Stimulated activated CD8-positive, alpha-beta memory T cell treated with anti-CD3 and anti-CD28 coated beads, Interleukin-15, amount 100 ng/mL, for 4 hours (primary cell): ENCODE measurements around the gene KLHL17.
A peak's percentile ranks its signal among the peaks of the same experiment; 100 is the strongest.

Experiments used
- DNase-seq, 2 donors: peaks; one replicate each; pipeline ENCODE4 v3.0.0-alpha.2; 2020; ENCODE audit warnings: low read depth in 2 of 2

The KLHL17 gene

DNA sequence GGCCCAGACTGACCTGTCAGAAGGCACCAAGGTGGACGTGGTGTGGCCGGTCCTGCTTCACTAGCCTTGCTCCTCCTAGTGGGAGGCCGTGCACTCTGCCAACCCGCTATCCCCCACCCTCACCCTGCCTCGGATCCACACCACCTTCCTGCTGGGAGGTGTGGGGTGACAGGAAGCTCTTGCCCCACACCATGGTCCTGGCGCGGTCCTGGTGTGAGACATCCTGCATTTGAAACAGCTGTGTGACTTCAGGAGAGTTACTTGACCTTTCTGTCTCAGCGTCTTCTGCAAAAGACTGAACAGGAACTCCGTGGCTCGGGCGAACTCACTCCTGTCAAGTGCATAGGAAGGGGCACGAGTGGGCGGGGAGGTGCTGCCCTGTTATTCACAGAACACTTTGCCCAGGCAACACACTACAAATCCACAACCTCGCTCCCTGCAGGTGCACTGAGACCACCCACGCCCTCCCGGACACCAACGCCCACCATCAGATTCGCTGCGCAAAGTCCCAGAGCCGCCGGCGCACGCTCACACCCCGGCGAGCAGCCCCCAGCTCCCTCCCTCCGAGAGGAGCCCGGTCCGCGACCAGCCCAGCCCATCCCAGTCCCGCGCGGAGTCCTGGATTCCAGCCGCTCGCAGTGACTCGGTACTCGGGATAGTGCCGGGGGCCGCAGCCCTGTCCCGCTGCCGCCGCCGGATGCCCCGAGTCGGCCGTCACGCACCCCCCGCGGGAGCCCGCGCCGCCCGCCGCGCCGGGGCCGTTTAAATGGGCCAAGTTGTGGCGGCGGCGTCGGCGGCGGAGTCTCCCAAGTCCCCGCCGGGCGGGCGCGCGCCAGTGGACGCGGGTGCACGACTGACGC lies 37.0 kb upstream of the KLHL17 start, which contains the start of gene SAMD11:
TSS of gene SAMD11 (plus strand) at position 793 of the 860 bp plus-strand sequence. CDS start 509 bp downstream, outside the sequence.
- DNase-seq = peak; percentile 21 to 29

DNA sequence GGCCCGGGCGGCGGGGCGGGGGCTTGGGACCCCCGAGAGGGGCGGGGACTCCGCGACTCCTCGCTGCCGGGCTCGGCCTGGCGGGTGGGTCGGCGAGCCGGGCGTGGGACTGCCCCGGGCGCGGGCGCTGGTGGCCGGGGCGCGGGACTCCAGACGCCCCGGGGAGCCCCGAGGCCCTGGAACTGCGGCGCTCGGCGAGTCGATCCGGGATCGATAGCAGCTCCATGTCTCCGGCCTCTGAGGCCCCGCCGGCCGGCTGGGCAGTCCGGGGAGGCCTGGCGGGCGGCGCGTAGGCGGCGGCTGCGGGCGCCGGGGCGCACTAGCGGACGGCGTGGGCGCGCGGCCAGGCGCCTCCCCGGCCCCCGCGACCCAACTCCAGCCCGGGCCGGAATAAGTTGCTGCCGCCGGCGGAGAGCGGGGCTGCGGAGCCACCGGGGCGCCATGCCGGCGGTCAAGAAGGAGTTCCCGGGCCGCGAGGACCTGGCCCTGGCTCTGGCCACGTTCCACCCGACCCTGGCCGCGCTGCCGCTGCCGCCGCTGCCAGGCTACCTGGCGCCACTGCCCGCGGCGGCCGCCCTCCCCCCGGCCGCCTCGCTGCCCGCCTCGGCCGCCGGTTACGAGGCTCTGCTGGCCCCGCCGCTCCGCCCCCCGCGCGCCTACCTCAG lies 36.3 kb upstream of the KLHL17 start:
- no peak for DNase-seq

DNA sequence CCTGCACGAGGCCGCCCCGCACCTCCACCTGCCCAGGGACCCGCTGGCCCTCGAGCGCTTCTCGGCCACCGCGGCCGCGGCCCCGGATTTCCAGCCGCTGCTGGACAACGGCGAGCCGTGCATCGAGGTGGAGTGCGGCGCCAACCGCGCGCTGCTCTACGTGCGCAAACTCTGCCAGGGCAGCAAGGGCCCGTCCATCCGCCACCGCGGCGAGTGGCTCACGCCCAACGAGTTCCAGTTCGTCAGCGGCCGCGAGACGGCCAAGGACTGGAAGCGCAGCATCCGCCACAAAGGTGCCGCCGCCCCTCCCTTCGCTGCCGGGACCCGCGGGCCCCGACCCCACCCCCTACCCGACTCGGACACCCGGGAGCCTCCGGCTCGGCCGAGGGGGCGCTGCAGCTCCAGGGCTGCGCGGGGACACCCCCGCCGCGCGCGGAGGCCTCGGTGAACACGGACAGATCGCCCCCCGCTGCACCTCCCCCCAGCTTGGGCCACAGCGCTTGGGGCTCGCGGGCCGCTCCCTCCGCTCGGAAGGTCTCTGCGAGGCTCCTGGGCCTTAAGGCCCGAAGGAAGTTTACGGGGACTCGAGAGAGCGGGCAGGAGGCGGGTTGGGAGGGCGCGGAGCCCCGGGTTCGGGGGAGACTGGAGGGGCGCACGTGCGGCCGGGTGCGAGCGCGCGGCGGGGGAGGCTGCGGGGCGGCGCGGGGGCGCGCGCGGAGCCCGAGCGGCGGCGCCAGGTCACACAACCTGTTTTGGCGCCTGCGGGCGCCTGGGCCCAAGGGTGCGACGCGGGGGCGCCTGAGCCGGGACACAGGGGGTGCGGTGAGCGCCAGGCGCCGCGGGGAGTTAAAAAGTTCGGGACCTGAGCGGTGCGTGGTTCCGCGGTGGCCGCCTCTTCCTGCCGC lies 35.5 kb upstream of the KLHL17 start:
- DNase-seq = no peak

DNA sequence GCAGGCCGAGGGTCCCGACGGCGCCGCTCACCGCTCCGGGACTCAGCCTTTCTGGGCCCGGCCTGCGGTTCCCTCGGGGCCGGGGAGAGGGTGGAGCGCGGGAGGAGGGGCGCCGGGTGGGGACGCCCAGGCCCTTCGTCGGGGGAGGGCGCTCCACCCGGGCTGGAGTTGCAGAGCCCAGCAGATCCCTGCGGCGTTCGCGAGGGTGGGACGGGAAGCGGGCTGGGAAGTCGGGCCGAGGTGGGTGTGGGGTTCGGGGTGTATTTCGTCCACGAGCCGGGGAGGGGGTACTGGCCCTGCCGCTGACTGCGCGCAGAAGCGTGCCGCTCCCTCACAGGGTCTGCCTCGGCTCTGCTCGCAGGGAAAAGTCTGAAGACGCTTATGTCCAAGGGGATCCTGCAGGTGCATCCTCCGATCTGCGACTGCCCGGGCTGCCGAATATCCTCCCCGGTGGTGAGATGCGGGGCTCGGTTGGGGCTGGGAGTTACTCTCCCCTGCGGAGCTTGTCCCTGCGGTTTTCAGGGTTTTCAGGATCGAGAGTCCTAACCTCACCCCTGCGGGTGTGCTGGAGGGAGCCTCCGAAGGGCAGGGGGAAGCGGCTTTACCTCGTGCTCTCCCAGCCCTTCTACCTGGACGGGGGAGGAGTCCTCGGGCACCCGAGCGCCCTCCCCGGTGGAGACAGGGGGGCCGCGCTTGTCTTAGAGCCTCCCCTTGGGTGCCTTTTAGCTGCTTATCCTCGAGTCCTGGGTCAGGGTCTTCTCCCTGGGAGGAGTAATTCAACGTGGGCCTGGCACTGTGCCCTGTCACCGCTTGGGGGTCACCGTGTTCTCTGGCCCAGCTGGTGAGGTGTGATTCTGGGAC lies 34.6 kb upstream of the KLHL17 start:
- DNase-seq = no peak

DNA sequence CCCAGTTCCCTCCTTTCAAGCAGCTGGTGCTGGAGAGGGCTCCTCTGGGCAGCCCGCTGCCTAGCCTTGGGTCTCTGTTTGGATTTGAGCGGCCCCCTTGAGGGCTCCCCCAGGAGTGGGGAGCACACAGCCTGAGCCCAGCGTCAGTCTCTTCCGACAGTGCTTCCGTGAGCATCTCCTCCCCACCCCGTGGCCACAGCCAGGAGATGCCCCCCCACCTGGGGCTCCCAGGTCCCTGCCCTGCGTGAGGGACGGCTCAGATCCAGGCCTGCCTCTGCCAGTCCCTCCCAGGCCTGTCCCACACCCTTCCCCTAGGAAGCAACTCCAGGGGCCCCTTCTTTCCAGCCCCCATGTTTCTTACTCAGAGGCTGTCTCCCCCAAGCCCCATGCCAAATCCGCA lies 33.1 kb upstream of the KLHL17 start:
- no peak for DNase-seq

GRCh38 chr1:927748-928147 lies 32.6 kb upstream of the KLHL17 start:
- no peak for DNase-seq

- no peak for DNase-seq
Observed at GRCh38 chr1:928825-929661, 31.3 kb upstream of the KLHL17 start.

- no peak for DNase-seq
Observed at GRCh38 chr1:929712-930632, 30.4 kb upstream of the KLHL17 start.

- DNase-seq = no peak
Observed at GRCh38 chr1:930633-931138, 29.7 kb upstream of the KLHL17 start.

DNA sequence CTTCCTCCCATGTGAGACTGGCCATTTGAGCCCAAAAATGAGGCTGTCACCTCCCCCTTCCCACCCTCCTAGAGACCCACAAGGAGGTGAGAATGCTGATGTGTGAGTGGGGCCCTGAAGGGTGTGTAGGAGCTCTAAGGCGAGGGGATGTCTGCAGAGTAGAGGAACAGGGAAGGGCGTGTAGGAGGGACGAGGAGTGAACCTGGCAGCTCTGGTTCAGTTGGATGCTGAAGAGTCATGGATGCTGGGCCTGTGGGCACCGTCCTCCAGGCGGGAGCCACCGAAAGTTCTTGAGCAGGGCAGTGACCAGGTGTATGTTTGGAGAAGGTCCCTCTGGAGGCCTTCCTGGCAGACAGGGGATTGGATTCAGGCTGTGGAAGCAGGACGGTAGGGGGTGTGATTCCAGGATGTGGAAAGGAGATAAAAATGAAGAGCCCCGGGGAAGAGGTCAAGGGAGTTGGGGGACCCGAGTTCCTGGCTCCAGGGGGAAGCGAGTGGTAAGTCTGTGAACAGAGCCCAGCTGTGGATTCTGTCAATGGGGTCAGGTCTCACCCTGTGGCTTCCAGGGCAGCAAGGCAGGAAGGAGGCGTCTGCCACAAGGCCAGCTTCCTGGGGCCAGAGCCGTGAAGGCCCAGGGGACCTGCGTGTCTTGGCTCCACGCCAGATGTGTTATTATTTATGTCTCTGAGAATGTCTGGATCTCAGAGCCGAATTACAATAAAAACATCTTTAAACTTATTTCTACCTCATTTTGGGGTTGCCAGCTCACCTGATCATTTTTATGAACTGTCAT lies 28.8 kb upstream of the KLHL17 start:
- DNase-seq = no peak

- DNase-seq = no peak
Observed at GRCh38 chr1:932173-932510, 28.2 kb upstream of the KLHL17 start.

GRCh38 chr1:932776-933602 lies 27.4 kb upstream of the KLHL17 start:
- no peak for DNase-seq

GRCh38 chr1:933603-933940 lies 26.8 kb upstream of the KLHL17 start:
- no peak for DNase-seq

- DNase-seq = no peak
Observed at GRCh38 chr1:934991-935750, 25.2 kb upstream of the KLHL17 start.

DNA sequence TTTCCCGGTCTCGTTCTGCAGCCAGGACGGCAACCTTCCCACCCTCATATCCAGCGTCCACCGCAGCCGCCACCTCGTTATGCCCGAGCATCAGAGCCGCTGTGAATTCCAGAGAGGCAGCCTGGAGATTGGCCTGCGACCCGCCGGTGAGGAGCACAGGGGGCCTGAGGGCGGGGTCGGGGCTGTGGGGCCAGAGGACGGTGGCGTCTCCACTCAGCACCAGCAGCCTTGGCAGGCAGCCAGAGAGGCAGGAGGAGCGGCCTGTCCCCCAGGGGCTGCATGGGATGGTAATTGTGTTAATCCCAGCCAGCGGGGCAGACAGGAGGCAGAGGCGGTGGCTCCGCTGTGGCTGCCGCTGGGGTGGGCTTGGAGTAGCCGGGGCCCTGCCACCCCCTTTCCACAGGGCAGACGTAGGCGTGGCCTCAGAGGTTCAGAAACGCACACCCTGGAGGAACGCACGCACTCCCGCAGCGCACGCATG lies 24.6 kb upstream of the KLHL17 start:
- no peak for DNase-seq
